Measurements from ENCODE around the gene MRPL50.

- TF ChIP-seq CTCF (IDR thresholded peaks at IDR 0.05), result no peak
- TF ChIP-seq POLR2A (IDR thresholded peaks at IDR 0.05), result no peak
Measured at GRCh38 chr9:101400120-101400519, 1.7 kb upstream of the MRPL50 start.

Measured in right lobe of liver (tissue), 4 donors.